GM12892 (cell line): ENCODE data around the gene LSAMP.

Experiments used
- POLR2A ChIP-seq: IDR thresholded peaks from 2 replicates; pipeline ENCODE4 v1.6.1; 2011; ENCODE audit warnings: low read depth, low read length, control low read depth
- POLR2AphosphoS5 ChIP-seq: IDR thresholded peaks from 2 replicates; pipeline ENCODE4 v1.6.1; 2011; ENCODE audit warnings: low read depth, low read length, control low read depth
- TAF1 ChIP-seq: IDR thresholded peaks from 2 replicates; pipeline ENCODE4 v1.6.1; 2011; ENCODE audit warnings: low read depth, mild to moderate bottlenecking, control low read depth, low read length, borderline replicate concordance

- no peak for TF ChIP-seq POLR2AphosphoS5
- TF ChIP-seq POLR2A, result no peak
- no peak for TF ChIP-seq TAF1
Measured at GRCh38 chr3:115758076-115758763, 687.1 kb downstream of the LSAMP start.
